Prostate gland (tissue), 2 donors: ENCODE measurements around the gene CACNG6.

Experiments used
- CTCF ChIP-seq, 4 experiments: fragments of 200-600 bp in 2 of 4; fragments of 450-650 bp in 2 of 4; sonication (generic) in 2 of 4; IDR thresholded peaks; 1 replicate in 3 of 4; 2 replicates in 1 of 4; pipeline ENCODE4 v1.5.1; 2016 to 2019; ENCODE audit warnings: antibody characterized with exemption in 4 of 4, mild to moderate bottlenecking in 2 of 4, moderate library complexity in 2 of 4
- POLR2A ChIP-seq: fragments of 450-650 bp; IDR thresholded peaks from one replicate; pipeline ENCODE4 v1.6.1; 2016; ENCODE audit warnings: antibody characterized with exemption, mild to moderate bottlenecking

GRCh38 chr19:53945998-53946397 is 45.4 kb upstream of the CACNG6 start:
- TF ChIP-seq POLR2A (no peak), CTCF (IDR thresholded peaks at IDR 0.05) (no peak)
